PC-9 (cell line): ENCODE results near the gene NR6A1. TPM values are rescaled to one million over a fixed set of nuclear protein-coding genes. Genes with fewer than 3 reads are reported as not detected.

Source experiments
- BruUV-seq: library from RNA; stranded (reverse); fragments of 400-500 nt; replicated peaks from 2 replicates; lab custom pipeline; 2021; lab: Mats Ljungman, UMichigan
- CTCF ChIA-PET: fragments of 300-600 bp; sonication (Branson Sonifier 250); formaldehyde crosslinking; loops from one replicate; lab custom pipeline; 2022; ENCODE audit warnings: antibody characterized with exemption; lab: Charles Lee
- POLR2A ChIA-PET: fragments of 300-600 bp; sonication (Branson Sonifier 250); formaldehyde crosslinking; loops from one replicate; lab custom pipeline; 2022; ENCODE audit warnings: antibody characterized with exemption; ENCODE audit not compliant: unreplicated experiment; lab: Charles Lee
- DNase-seq, 2 experiments: peaks; one replicate each; pipeline versions ENCODE4 v3.0.0 to v3.0.0-alpha.2; 2015 to 2022; ENCODE audit warnings: mixed read lengths in 1 of 2
- H2AFZ ChIP-seq: fragments of 200-600 bp; sonication (generic); 2 replicates; pipeline ENCODE4 v1.8.1; 2017; ENCODE audit warnings: antibody characterized with exemption
- H3F3A ChIP-seq: fragments of 200-600 bp; sonication (generic); 2 replicates; pipeline ENCODE4 v1.8.1; 2017; ENCODE audit warnings: antibody characterized with exemption, mild to moderate bottlenecking, low read depth; ENCODE audit not compliant: insufficient read depth
- H3K27ac ChIP-seq: fragments of 200-600 bp; sonication (generic); 2 replicates; pipeline ENCODE4 v1.6.1; 2016; ENCODE audit warnings: mixed run types
- H3K27me3 ChIP-seq: fragments of 200-600 bp; sonication (generic); 2 replicates; pipeline ENCODE4 v1.6.1; 2016; ENCODE audit warnings: low read depth, mixed run types; ENCODE audit not compliant: insufficient read depth
- H3K36me3 ChIP-seq: fragments of 200-600 bp; sonication (generic); 2 replicates; pipeline ENCODE4 v1.6.1; 2016; ENCODE audit warnings: low read depth, mixed run types
- H3K4me1 ChIP-seq: fragments of 200-600 bp; sonication (generic); replicated peaks from 2 replicates; pipeline ENCODE4 v1.6.1; 2016; ENCODE audit warnings: mixed run types; ENCODE audit not compliant: insufficient read depth
- H3K4me2 ChIP-seq: fragments of 200-600 bp; sonication (generic); 2 replicates; pipeline ENCODE4 v1.6.1; 2017; ENCODE audit warnings: mixed run types
- H3K4me3 ChIP-seq: fragments of 200-600 bp; sonication (generic); 2 replicates; pipeline ENCODE4 v1.6.1; 2016; ENCODE audit warnings: mixed run types
- H3K79me2 ChIP-seq: fragments of 200-600 bp; sonication (generic); 2 replicates; pipeline ENCODE4 v1.6.1; 2017; ENCODE audit warnings: low read depth, mixed run types
- H3K9me2 ChIP-seq: fragments of 200-600 bp; sonication (generic); 2 replicates; pipeline ENCODE4 v1.8.1; 2017; ENCODE audit warnings: mild to moderate bottlenecking; ENCODE audit not compliant: insufficient read depth
- H3K9me3 ChIP-seq: fragments of 200-600 bp; sonication (generic); 2 replicates; pipeline ENCODE4 v1.8.1; 2016; ENCODE audit warnings: low read depth; ENCODE audit not compliant: insufficient read depth
- H4K20me1 ChIP-seq: fragments of 200-600 bp; sonication (generic); 2 replicates; pipeline ENCODE4 v1.8.1; 2017; ENCODE audit not compliant: insufficient read depth
- CTCF ChIP-seq: fragments of 200-600 bp; sonication (generic); conservative IDR thresholded peaks from 2 replicates; pipeline ENCODE4 v1.6.1; 2017; ENCODE audit warnings: mixed run types, antibody characterized with exemption, mild to moderate bottlenecking, moderate library complexity
- EZH2 ChIP-seq: fragments of 200-600 bp; sonication (generic); IDR thresholded peaks from 2 replicates; pipeline ENCODE4 v1.8.0; 2017; ENCODE audit warnings: antibody characterized with exemption, low read depth
- intact Hi-C: fragments of 100-400 bp; cut with micrococcal nuclease; formaldehyde crosslinking; loops from one replicate; pipeline ENCODE4 v1.10.0; 2022; ENCODE audit not compliant: unreplicated experiment
- total RNA-seq: library from RNA; stranded (reverse); gene quantifications from 2 replicates; pipeline ENCODE4 v1.2.3, GENCODE V29; 2021

NR6A1 gene
- total RNA-seq, 1 experiment from 2014 or later = 13.0 TPM

GRCh38 chr9:124742940-124743339 lies 28.2 kb downstream of the NR6A1 start:
- H3K79me2 ChIP-seq = peaks cover 63% of the 10 kb centered on the region
- H3K36me3 ChIP-seq = peaks cover 9% of the 10 kb centered on the region; the same call in 1 of the 2 replicates
- H3K27ac ChIP-seq = no peak overlapping the region
- no peak for DNase-seq
- BruUV-seq = no TSS peak
- ChIA-PET POLR2A (interaction anchor here (0.6 kb wide), 2 partner anchors 249 to 481 kb away, joined by 4 to 6 read pairs; no protein-coding TSS in a partner anchor), CTCF (interaction anchor here (0.7 kb wide), 2 partner anchors 7 to 110 kb away, joined by 3 read pairs; no protein-coding TSS in a partner anchor)
- TF ChIP-seq CTCF (no peak), EZH2 (no peak)
- H2AFZ ChIP-seq = no peak overlapping the region
- H3K4me3 ChIP-seq = no peak overlapping the region
- H3K4me1 ChIP-seq = peaks cover 10% of the 10 kb centered on the region; the same call in 1 of the 2 replicates
- H3K9me3 ChIP-seq = no peaks in the 10 kb centered on the region
- no peaks in the 10 kb centered on the region; the same call in 1 of the 2 replicates for H3F3A ChIP-seq
- H4K20me1 ChIP-seq = no peaks in the 10 kb centered on the region
- no peak overlapping the region for H3K4me2 ChIP-seq
- H3K27me3 ChIP-seq = no peaks in the 10 kb centered on the region
- intact Hi-C loops = no loop called here
- H3K9me2 ChIP-seq = no peaks in the 10 kb centered on the region

- BruUV-seq = no TSS peak
- H3K4me3 ChIP-seq = no peak overlapping the region
- 0 out of 2 replicates have a peak, but pooled peaks cover 5% of the 10 kb centered on the region for H4K20me1 ChIP-seq
- no peak overlapping the region for H3K27ac ChIP-seq
- peaks cover 55% of the 10 kb centered on the region for H3K79me2 ChIP-seq
- intact Hi-C loops = no loop called here
- H3K4me2 ChIP-seq = no peak overlapping the region
- H3K27me3 ChIP-seq = no peaks in the 10 kb centered on the region
- H2AFZ ChIP-seq = no peak overlapping the region
- DNase-seq = no peak
- peaks cover 10% of the 10 kb centered on the region; the same call in 1 of the 2 replicates for H3K4me1 ChIP-seq
- peaks cover under 1% of the 10 kb centered on the region; the same call in 1 of the 2 replicates for H3F3A ChIP-seq
- H3K9me2 ChIP-seq = no peaks in the 10 kb centered on the region
- H3K9me3 ChIP-seq = no peaks in the 10 kb centered on the region
- ChIA-PET CTCF (no interaction called here), POLR2A (interaction anchor here (0.5 kb wide), 1 partner anchor 537 kb away, joined by 12 read pairs; no protein-coding TSS in a partner anchor)
- peaks cover 9% of the 10 kb centered on the region; the same call in 1 of the 2 replicates for H3K36me3 ChIP-seq
- TF ChIP-seq EZH2 (no peak), CTCF (no peak)
Measured at GRCh38 chr9:124741662-124742061, 29.4 kb downstream of the NR6A1 start.

GRCh38 chr9:124741149-124741548 lies 30.0 kb downstream of the NR6A1 start:
- peaks cover 9% of the 10 kb centered on the region; the same call in 1 of the 2 replicates for H3K36me3 ChIP-seq
- peaks cover 6% of the 10 kb centered on the region; the same call in 1 of the 2 replicates for H3F3A ChIP-seq
- intact Hi-C loops = no loop called here
- peaks cover 10% of the 10 kb centered on the region; the same call in 1 of the 2 replicates for H3K4me1 ChIP-seq
- TF ChIP-seq EZH2 = no peak
- TF ChIP-seq CTCF = no peak
- H3K27me3 ChIP-seq = no peaks in the 10 kb centered on the region
- DNase-seq = no peak
- no TSS peak for BruUV-seq
- H3K9me3 ChIP-seq = no peaks in the 10 kb centered on the region
- no peak overlapping the region for H3K4me3 ChIP-seq
- no peaks in the 10 kb centered on the region for H3K9me2 ChIP-seq
- no peak overlapping the region for H3K4me2 ChIP-seq
- ChIA-PET POLR2A (interaction anchor here (0.5 kb wide), 1 partner anchor 537 kb away, joined by 12 read pairs; no protein-coding TSS in a partner anchor), CTCF (no interaction called here)
- no peak overlapping the region for H3K27ac ChIP-seq
- 0 out of 2 replicates have a peak, but pooled peaks cover 5% of the 10 kb centered on the region for H4K20me1 ChIP-seq
- H2AFZ ChIP-seq = no peak overlapping the region
- peaks cover 51% of the 10 kb centered on the region for H3K79me2 ChIP-seq
